HG02623 (cell line): ENCODE data around the gene LRFN2.

Experiments
- ATAC-seq: cut with Tn5 transposase; IDR thresholded peaks from one replicate; pipeline ENCODE4 v1.9.1; 2021; ENCODE audit warnings: moderate library complexity; ENCODE audit not compliant: unreplicated experiment

Gene LRFN2

DNA sequence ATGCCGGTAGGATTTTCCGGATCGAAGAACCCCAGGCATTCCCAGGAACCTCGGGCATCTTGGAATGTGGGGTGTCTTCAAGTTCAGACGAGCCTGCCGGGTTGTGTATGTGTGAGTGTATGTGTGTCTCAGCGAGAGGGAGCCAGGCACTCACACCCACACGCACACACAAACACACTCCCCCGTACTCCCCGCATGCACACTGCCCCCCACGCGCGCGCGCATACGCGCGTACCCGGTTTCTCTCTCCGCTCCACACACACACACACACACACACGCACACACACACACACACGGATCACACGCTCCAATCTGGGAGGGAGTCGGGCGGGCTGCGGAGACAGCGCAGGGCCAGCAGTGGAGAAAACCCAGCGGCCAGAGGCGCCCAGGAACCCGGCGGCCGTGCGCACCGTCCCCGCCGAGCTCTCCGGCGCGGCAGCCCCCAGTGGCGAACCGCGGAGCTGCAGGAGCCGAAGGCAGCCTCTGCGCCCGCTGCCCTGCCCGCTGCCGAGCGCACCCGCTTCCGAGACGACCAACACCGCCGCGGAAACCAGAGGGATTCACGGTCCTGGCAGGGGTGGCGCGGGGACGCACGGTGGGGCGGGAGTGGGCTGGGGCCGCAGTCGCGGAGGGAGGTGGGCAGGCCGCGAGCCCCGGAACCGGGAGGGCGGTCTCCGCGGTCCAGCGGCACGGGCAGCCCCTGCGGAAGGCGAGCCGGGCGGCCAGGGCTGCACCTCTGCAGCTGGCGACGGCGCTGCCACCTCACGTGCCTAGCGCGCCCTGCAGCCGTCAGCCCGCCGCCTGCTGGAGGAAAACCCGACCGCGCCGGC, at the start of gene LRFN2:
LRFN2 (minus strand) TSS at position 125 of the 830 bp plus-strand sequence.
- no peak for ATAC-seq

GRCh38 chr6:40634429-40634828, 47.3 kb upstream of the LRFN2 start:
- ATAC-seq = no peak

DNA sequence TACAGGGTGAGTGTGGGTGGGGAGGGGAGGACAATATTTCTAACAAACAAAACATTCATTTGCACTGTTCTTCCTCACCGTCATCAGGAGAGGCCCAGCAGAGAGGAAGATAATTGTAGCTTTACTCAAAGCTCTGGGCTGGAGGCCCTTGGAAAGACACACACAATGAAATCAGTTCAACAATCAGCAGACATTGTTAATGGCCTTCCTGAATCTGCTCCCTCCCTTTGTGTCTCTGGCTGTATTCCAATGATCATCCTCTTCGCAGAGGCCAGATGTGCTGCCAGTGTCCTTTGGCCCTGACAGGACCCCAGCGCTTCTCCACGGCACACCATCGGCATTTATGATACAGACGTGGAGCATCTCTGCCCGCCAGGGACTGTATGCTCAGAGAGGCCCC, 44.6 kb upstream of the LRFN2 start:
- no peak for ATAC-seq

DNA sequence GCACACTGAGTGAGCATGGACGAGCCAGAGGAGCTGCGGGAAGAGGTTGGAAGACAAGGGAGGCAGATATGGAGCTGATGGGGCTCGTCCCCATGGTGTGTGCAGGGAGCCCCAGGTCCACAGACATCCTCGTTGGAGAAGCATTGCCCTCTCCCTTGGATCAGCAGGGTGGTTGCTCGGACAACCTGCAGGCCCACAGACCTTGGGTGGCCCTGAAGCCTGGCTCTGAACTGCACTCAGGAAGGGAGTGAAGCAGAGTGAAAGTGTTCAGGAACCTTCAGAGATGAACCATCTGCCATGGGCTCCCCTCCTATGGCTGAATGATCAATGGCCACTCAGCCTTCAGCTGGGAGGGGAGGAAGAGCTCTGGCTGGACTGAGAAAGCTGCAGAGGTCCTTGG, 43.3 kb upstream of the LRFN2 start:
- ATAC-seq = no peak

GRCh38 chr6:40630051-40630450, 42.9 kb upstream of the LRFN2 start:
- no peak for ATAC-seq

GRCh38 chr6:40629463-40629862, 42.3 kb upstream of the LRFN2 start:
- no peak for ATAC-seq

DNA sequence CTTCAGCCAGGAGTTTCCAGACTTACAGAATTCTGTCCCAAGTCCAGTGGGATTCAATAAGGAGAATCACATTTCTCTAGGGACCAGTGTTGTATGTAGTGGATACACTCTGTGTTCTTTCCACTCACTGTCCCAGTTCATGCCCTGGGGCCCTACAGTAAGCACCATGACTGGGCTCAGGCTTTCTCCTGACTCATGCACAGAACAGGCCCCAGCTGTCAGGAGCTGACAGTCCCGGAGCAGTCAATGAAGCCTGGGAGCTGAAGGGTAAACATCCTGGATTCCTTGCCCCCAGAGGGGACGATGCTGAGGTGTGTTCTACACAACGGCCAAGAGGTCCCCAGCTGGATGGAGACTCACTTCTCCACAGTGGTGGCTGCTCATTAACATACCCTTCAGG, 40.2 kb upstream of the LRFN2 start:
- no peak for ATAC-seq

DNA sequence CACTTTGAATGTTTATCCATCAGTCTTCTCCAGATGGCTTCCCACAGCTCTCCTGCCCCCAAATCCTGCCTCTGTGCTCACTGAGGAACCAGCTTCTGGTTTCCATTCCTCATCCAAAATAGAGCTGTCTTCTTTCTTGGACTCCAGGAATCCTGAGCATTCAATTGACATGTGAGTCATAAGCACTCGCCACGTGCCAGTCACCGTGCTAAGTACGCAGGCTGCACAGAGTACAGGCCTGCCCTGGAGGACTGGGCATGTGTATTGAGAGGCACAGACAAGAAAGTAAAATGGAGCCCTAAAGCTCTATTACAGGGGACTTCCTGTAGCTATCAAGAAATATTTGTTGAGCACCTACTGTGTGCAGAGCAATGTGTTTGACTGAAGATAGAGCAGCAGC, 39.7 kb upstream of the LRFN2 start:
- ATAC-seq = no peak

- ATAC-seq = no peak
These were observed 36.8 kb upstream of the LRFN2 start for GRCh38 chr6:40623932-40624331.

GRCh38 chr6:40623178-40623577, 36.0 kb upstream of the LRFN2 start:
- no peak for ATAC-seq

- no peak for ATAC-seq
These were observed 33.5 kb upstream of the LRFN2 start for GRCh38 chr6:40620574-40621240.

- ATAC-seq = no peak
These were observed 27.5 kb upstream of the LRFN2 start for GRCh38 chr6:40614671-40615070.

- no peak for ATAC-seq
These were observed 24.7 kb upstream of the LRFN2 start for GRCh38 chr6:40611912-40612311.

DNA sequence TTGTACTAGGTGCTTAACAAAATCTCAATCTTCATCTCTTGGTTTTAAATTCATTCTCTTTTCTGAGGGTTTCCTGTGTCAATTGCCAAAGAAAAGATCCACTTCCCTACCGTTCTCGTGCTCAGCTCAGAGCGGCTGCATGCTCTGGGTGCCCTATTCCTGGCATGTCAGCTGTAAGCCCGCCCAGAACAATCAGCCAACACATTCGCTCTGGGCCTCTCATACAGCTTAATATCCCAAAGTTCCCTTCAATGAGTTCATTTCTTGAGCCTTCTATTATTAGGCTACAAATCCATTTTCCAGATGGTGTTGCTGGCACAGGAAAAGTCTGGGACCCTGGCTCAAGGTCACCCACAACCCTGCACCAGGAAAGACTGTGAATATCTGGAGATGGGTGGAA, 24.3 kb upstream of the LRFN2 start:
- no peak for ATAC-seq

- no peak for ATAC-seq
These were observed 23.1 kb upstream of the LRFN2 start for GRCh38 chr6:40610229-40610628.

GRCh38 chr6:40606981-40607380, 19.8 kb upstream of the LRFN2 start:
- no peak for ATAC-seq

GRCh38 chr6:40606526-40606925, 19.4 kb upstream of the LRFN2 start:
- ATAC-seq = no peak

GRCh38 chr6:40604082-40604481, 16.9 kb upstream of the LRFN2 start:
- ATAC-seq = no peak

GRCh38 chr6:40599555-40599954, 12.4 kb upstream of the LRFN2 start:
- no peak for ATAC-seq

DNA sequence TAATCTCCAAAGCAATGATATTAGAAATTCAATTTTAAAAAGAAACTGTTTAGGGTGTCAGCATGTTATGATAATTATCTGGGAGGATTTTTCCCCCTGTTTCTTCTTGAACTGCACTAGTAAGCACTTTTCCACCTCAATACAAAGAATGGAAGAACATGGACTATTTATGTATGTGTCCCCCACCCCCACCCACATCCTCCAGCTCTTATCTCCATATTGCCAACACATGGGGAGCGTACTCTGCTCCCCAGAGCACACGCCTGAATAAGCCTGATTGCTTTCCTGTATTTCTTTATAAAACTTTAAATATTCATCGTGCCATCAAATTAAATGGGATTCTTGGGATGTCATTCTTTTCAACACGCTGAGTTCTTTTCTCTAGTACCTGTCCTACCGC, 11.4 kb upstream of the LRFN2 start:
- no peak for ATAC-seq

- ATAC-seq = no peak
These were observed 10.1 kb upstream of the LRFN2 start for GRCh38 chr6:40597301-40597700.

DNA sequence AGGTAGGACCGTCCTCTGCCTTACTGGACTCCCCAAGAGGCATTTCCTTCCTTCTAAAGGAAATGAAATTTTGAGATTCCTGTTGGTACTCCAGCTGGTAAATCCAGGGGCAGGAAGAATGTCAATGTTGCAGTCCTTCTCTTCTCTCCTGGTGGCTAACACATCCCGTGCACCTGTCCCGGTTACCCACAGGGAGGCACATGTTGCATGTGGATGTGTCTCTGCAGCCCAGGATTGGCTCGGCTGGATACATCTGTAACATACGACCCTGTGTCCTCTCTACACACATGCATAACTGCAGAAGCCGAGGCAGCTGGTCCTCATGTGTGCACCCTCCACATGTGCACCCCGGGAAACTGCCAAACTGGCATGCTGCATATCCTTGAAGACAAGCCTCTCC, 1.3 kb upstream of the LRFN2 start:
- no peak for ATAC-seq

GRCh38 chr6:40588070-40588384, 863 bp upstream of the LRFN2 start:
- ATAC-seq = no peak
